GM12865 (cell line): Measurements from ENCODE around the gene RSBN1.

Source experiments
- DNase-seq: peaks from one replicate; pipeline ENCODE4 v3.0.0; 2010; ENCODE audit warnings: low read depth
- H3K4me3 ChIP-seq: 2 replicates; pipeline ENCODE4 v1.5.1; 2011; ENCODE audit warnings: mild to moderate bottlenecking, low read depth, low read length, control low read depth
- TF ChIP-seq, protein P1 (sequence below): IDR thresholded peaks from 2 replicates; pipeline ENCODE4 v1.5.1; 2011; ENCODE audit warnings: low read length, control low read depth, low read depth, inconsistent platforms; ENCODE audit not compliant: insufficient read depth; ENCODE audit errors: missing control alignments

The RSBN1 gene

DNA sequence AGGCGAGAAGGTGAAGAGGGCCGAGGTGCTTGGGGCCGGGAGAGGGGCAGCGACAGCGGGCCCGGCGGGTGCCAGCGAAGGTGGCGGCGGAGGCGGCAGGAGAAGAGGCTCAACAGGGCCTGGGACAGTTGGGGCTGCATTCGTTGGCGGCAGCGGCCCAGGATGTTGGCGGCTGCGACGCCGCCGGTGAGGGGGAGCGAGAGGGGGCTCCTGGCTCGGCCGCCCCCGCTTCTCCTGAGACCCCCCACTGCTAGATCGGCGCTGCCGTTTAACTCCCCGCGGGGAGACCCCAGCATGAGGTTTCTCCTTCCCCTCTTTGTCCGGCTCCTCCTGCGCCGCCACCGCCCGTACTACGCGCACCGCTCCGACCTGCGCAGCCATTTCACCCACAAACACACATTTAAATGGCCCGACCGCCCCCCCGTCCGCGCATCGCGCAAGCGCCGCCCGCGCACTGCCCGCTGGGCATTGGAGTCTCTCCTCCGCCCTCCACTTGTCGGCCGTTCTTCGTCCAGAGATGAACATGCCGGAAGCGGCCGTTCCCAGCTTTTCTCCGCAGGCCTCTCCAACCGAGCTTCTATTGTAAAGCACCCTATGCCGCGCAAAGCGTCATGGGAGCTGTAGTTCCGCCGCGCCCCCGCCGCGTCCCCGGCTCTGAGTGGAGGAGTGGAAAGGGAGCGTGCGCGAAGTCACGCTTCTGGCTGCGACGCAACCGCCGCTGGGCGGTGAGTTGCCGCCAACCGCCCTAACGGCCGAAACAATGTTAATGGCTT, at the start of gene RSBN1:
Gene RSBN1, minus strand, starts transcription at position 589 of the 773 bp plus-strand sequence. Its CDS starts 64 bp downstream, at position 525.
- TF ChIP-seq, protein P1, sequence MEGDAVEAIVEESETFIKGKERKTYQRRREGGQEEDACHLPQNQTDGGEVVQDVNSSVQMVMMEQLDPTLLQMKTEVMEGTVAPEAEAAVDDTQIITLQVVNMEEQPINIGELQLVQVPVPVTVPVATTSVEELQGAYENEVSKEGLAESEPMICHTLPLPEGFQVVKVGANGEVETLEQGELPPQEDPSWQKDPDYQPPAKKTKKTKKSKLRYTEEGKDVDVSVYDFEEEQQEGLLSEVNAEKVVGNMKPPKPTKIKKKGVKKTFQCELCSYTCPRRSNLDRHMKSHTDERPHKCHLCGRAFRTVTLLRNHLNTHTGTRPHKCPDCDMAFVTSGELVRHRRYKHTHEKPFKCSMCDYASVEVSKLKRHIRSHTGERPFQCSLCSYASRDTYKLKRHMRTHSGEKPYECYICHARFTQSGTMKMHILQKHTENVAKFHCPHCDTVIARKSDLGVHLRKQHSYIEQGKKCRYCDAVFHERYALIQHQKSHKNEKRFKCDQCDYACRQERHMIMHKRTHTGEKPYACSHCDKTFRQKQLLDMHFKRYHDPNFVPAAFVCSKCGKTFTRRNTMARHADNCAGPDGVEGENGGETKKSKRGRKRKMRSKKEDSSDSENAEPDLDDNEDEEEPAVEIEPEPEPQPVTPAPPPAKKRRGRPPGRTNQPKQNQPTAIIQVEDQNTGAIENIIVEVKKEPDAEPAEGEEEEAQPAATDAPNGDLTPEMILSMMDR: no peak
- H3K4me3 ChIP-seq: peak within 1 kb of the TSS; percentile 72
- DNase-seq: peak; percentile 99

DNA sequence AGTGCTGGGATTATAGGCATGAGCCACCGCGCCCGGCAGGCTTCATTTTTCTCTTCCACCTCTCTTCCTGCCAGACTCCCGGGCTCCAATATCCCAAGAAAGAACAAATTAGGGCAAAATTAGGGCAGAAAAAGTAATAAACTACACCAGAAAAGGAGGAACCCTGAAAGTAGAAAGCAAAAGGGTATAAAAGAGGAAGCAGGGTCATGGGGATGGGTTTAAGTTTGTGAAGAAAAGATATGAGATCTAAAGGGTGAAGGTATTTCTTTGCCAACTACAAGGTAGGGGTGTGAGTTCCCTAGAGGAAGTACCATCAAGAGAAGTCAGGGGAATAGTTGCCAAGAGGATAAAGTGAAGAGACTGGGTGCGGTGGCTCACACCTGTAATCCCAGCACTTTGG, 49.4 kb upstream of the RSBN1 start:
- TF ChIP-seq, protein P1: no peak
- no peak for DNase-seq
- no peak overlapping the region for H3K4me3 ChIP-seq

DNA sequence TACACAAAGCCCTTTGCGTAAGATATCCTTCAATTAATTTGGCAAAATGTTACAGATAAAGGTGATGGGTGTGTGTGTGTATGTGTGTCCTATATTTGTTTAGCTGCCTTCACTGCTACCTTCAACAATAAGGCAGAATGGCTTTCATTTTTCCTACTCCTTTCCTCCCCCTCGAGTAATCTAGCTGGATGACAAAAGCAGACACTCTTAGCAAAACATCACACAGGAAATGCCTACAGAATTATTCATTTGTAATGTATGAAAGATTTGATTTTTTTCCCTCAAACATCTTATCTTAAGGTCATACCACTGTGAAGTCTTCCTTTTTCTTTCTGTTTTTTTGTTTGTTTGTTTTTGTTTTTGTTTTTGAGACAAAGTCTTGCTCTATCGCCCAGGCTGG, 48.6 kb upstream of the RSBN1 start:
- DNase-seq: no peak
- no peak overlapping the region for H3K4me3 ChIP-seq
- TF ChIP-seq, protein P1: no peak

DNA sequence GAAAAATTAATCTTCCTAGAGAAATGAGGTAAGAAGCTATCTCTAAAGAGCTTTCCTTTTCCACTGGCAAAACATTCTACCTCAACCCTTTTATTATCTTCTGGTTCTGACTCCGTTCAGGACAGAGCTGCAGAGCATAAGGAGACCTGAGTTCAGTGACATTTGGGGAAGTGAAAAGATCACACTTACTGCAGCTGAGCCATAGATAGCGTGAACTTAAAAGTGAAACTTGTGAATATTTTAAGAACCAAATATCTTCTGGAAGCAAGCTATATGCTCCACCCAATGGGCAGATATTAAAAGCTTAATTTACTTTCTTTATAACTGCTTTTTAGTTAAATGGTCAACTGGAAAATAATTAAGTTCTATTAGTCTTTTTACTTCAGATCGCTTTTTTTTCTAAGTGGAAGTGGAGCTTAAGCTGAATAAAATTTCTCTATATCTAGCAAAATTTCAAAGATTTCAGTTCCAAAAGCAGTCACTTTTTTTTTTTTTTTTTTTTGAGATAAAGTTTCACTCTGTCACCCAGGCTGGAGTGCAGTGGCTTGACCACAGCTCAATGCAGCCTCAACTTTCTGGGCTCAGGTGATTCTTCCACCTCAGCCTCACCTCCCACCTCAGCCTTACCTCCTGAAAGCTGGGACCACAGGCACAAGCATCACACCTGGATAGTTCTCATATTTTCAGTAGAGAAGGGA, 47.4 kb upstream of the RSBN1 start:
- TF ChIP-seq, protein P1: no peak
- peak; percentile 92 for DNase-seq
- peak overlapping the region; percentile 43 for H3K4me3 ChIP-seq

DNA sequence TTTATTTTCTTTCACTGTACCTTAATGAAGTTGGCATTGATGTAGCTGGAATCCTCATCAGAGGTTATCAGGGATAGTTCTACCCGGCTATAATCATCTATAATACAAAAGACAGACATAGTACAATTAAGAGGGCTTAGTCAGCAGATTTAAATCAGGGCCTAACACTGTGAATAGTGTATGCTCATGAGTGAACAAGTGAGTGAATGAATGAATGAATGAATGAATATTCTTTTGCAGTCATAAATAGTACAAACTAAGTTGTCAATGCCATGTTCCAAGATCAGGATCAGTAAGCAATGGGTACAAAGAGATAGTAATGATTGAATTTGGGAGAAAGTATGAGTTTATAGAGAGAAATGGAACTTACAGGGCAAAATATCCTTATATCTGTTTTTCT, 46.7 kb upstream of the RSBN1 start:
- TF ChIP-seq, protein P1: no peak
- no peak for DNase-seq
- H3K4me3 ChIP-seq: peak overlapping the region; percentile 43

DNA sequence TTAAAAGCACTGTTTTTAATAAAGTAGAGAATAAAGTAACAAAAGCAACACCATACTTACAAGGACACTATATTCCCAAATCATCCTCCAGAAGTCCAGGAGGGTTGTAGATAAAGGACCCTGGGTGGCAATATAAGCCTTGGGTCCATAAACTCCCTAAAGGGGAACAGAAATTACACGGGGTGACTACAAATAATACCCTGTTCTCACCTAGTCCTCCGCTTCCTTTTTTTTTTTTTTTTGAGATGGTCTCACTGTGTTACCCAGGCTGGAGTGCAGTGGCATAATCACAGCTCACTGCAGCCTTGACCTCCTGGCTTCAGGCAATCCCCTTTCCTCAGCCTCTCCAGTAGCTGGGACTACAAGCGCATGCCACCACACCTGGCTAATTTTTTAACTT, 46.1 kb upstream of the RSBN1 start:
- TF ChIP-seq, protein P1: no peak
- peak; percentile 55 for DNase-seq
- H3K4me3 ChIP-seq: peak overlapping the region; percentile 43

DNA sequence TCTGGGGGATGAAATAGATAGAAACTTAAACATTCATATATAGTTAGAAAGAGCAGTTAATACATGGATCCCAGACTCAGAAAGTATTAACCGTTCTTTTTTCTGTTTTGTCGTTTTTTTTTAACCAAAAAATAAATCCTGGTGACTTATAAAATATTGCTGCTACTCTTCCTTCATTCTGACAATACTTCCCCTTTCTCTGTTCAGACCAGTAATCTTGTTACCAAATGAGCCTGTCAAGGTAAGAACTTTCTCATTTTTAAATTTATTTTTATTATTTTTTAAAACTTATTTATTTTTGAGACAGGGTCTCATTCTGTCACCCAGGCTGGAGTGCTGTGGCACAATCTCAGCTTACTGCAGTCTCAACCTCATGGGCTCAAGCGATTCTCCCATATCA, 45.5 kb upstream of the RSBN1 start:
- DNase-seq: no peak
- TF ChIP-seq, protein P1: no peak
- H3K4me3 ChIP-seq: peak overlapping the region; percentile 19; the same call in 1 of the 2 replicates
